Measurements from ENCODE around the gene TRAF2.

DNA sequence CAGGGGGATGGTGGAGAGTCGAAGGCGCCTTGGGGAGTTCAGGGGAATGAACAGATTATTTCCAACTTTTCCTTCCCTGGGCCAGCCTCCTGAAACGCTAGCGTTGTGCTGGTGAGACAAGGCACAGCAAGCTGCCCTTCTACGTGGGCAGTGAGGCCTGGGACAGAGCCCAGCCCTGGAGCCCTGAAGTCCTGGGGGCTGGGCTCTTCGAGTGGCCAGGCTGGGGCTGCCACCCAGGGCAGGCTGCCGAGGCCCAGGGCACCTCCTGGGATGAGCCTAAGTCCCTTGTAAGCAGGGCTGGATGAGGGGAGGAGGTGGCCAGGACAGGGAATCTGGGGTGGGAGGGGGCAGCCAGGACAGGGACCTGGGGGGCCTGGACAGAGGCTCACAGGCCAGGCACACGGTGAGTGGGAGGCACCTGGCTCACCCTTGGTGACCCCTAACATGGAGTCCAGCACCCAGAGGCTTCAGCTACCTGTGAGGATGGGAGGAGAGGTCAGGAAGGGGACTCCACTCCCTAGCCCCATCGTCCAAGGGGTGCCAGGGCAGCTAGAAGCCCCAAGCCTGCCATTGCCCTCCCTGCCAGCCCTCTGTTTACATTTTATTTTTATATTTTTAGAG is 64.5 kb downstream of the TRAF2 start:
- TF ChIP-seq TAF1 (IDR thresholded peaks at IDR 0.05; ENCODE audit: borderline replicate concordance, insufficient read depth, low read length) (no peak), POLR2AphosphoS5 (IDR thresholded peaks at IDR 0.05; ENCODE audit: low read depth, low read length) (no peak), SIN3A (IDR thresholded peaks at IDR 0.05; ENCODE audit: borderline replicate concordance, insufficient read depth, low read length) (no peak)
- TF ChIP-seq, protein P1, sequence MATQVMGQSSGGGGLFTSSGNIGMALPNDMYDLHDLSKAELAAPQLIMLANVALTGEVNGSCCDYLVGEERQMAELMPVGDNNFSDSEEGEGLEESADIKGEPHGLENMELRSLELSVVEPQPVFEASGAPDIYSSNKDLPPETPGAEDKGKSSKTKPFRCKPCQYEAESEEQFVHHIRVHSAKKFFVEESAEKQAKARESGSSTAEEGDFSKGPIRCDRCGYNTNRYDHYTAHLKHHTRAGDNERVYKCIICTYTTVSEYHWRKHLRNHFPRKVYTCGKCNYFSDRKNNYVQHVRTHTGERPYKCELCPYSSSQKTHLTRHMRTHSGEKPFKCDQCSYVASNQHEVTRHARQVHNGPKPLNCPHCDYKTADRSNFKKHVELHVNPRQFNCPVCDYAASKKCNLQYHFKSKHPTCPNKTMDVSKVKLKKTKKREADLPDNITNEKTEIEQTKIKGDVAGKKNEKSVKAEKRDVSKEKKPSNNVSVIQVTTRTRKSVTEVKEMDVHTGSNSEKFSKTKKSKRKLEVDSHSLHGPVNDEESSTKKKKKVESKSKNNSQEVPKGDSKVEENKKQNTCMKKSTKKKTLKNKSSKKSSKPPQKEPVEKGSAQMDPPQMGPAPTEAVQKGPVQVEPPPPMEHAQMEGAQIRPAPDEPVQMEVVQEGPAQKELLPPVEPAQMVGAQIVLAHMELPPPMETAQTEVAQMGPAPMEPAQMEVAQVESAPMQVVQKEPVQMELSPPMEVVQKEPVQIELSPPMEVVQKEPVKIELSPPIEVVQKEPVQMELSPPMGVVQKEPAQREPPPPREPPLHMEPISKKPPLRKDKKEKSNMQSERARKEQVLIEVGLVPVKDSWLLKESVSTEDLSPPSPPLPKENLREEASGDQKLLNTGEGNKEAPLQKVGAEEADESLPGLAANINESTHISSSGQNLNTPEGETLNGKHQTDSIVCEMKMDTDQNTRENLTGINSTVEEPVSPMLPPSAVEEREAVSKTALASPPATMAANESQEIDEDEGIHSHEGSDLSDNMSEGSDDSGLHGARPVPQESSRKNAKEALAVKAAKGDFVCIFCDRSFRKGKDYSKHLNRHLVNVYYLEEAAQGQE (IDR thresholded peaks at IDR 0.05; ENCODE audit: insufficient read depth in 1 of 2, low read depth in 2 of 2, low read length in 2 of 2), result no peak
